ENCODE measurements around the gene RIC8A. TPM values are rescaled to one million over a fixed set of nuclear protein-coding genes. Genes with fewer than 3 reads are reported as not detected.

RIC8A gene
- polyA plus RNA-seq, 6 donors from 2014 or later: 66.8 to 83.6 (median 72.6) TPM

- H3K4me3 Mint-ChIP-seq: no peak overlapping the region
- H3K4me1 Mint-ChIP-seq: peaks cover 21 to 33% (median 26%) of the 10 kb centered on the region in 3 donors
- H3K9me3 Mint-ChIP-seq: no peaks in the 10 kb centered on the region
- ATAC-seq (ENCODE audit: low read depth in 2 of 2) (no peak), DNase-seq (no peak)
- no peaks in the 10 kb centered on the region for H3K27me3 Mint-ChIP-seq
- H3K36me3 Mint-ChIP-seq: peaks cover 0 to 9% of the 10 kb centered on the region in 2 donors
- no peak overlapping the region for H3K27ac Mint-ChIP-seq
These were observed 8.4 kb upstream of the RIC8A start for GRCh38 chr11:199004-199581.

GRCh38 chr11:199782-200181, 7.7 kb upstream of the RIC8A start:
- ATAC-seq (ENCODE audit: low read depth in 2 of 2) (no peak), DNase-seq (no peak)
- Mint-ChIP-seq H3K4me3 (no peak overlapping the region), H3K27me3 (no peaks in the 10 kb centered on the region), H3K4me1 (peaks cover 24 to 33% (median 31%) of the 10 kb centered on the region in 3 donors), H3K36me3 (peaks cover 0 to 9% of the 10 kb centered on the region in 2 donors), H3K27ac (peak overlapping the region in 1 of 6 donors; percentile 4), H3K9me3 (no peaks in the 10 kb centered on the region)

DNA sequence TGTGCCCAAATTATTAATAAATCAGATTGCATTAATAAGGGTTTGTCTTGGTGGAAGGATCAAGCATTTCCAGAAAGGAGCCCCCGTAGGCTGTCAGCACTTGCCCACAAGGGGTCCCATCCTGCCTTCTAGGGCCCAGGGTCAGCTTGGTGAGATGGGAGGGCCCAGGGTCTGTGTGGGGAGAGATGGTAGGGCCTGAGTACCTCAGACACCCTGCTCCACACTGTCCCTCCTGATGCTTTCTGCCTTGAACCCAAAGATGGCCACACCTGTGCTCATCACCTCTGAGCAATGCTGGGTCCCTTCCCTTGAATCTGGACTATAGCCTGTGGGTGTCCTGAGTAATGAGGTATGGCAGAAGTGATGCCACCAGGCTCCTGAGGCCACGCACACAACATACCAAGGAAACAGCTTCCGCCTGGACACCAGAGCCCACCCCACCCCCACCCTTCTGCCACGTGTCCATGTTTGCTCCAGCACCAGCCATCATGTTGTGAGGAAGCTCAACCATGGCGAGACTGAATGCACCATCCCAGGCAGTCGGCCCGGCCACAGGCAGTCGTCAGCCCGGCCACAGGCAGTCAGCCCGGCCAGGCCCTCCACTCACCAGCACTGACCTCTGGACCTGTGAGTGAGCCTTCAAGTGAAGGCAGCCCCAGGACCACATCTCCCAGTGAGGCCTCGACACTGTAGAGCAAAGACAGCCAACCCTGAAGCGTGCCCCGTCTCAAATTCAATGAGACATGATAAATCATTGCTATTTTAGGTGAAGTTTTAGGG, 7.1 kb upstream of the RIC8A start:
- DNase-seq (no peak), ATAC-seq (ENCODE audit: low read depth in 2 of 2) (no peak)
- Mint-ChIP-seq H3K4me3 (no peak overlapping the region), H3K36me3 (peaks cover 0 to 9% of the 10 kb centered on the region in 2 donors), H3K4me1 (peaks cover 24 to 37% (median 33%) of the 10 kb centered on the region in 3 donors), H3K27me3 (no peaks in the 10 kb centered on the region), H3K27ac (peak overlapping the region in 1 of 6 donors; percentile 4), H3K9me3 (no peaks in the 10 kb centered on the region)

DNA sequence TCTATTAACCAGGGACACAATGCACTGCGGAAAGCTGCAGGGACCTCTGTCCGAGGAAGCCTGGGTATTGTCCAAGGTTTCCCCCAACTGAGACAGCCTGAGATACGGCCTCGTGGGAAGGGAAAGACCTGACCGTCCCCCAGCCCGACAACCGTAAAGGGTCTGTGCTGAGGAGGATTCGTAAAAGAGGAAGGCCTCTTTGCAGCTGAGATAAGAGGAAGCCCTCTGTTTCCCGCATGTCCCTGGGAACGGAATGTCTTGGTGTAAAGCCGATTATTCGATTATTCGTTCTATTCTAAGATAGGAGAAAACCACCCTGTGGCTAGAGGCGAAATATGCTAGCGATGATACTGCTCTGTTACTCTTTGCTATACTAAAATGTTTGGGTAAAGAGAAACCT, 5.5 kb upstream of the RIC8A start:
- DNase-seq (no peak), ATAC-seq (ENCODE audit: low read depth in 2 of 2) (no peak)
- peaks cover 28 to 49% (median 47%) of the 10 kb centered on the region in 3 donors for H3K4me1 Mint-ChIP-seq
- peaks cover 0 to 11% of the 10 kb centered on the region in 2 donors for H3K36me3 Mint-ChIP-seq
- no peaks in the 10 kb centered on the region for H3K27me3 Mint-ChIP-seq
- no peaks in the 10 kb centered on the region for H3K9me3 Mint-ChIP-seq
- H3K27ac Mint-ChIP-seq: peak overlapping the region in 3 of 6 donors; percentile 44 to 74 (median 62)
- peak overlapping the region in 1 of 8 donors; percentile 69 for H3K4me3 Mint-ChIP-seq

GRCh38 chr11:202490-202889, 5.0 kb upstream of the RIC8A start:
- Mint-ChIP-seq H3K27me3 (no peaks in the 10 kb centered on the region), H3K9me3 (peaks cover 0 to under 1% (median 0%) of the 10 kb centered on the region in 7 donors), H3K36me3 (peaks cover 0 to 16% of the 10 kb centered on the region in 2 donors), H3K27ac (peak overlapping the region in 4 of 6 donors; percentile 2 to 87 (median 32)), H3K4me3 (peak overlapping the region in 1 of 8 donors; percentile 69), H3K4me1 (peaks cover 33 to 49% (median 47%) of the 10 kb centered on the region in 3 donors)
- no peak for ATAC-seq (ENCODE audit: low read depth in 2 of 2)
- DNase-seq: no peak

- Mint-ChIP-seq H3K27me3 (no peaks in the 10 kb centered on the region), H3K9me3 (peaks cover 0 to 2% (median 0%) of the 10 kb centered on the region in 7 donors), H3K4me3 (peak overlapping the region in 4 of 8 donors; percentile 12 to 68 (median 27)), H3K36me3 (peaks cover 0 to 18% of the 10 kb centered on the region in 2 donors), H3K27ac (peak overlapping the region in 2 of 6 donors; percentile 58 to 76), H3K4me1 (peaks cover 36 to 51% (median 49%) of the 10 kb centered on the region in 3 donors)
- ATAC-seq (ENCODE audit: low read depth in 2 of 2) (no peak), DNase-seq (no peak)
These were observed 4.2 kb upstream of the RIC8A start for GRCh38 chr11:203056-203944.

DNA sequence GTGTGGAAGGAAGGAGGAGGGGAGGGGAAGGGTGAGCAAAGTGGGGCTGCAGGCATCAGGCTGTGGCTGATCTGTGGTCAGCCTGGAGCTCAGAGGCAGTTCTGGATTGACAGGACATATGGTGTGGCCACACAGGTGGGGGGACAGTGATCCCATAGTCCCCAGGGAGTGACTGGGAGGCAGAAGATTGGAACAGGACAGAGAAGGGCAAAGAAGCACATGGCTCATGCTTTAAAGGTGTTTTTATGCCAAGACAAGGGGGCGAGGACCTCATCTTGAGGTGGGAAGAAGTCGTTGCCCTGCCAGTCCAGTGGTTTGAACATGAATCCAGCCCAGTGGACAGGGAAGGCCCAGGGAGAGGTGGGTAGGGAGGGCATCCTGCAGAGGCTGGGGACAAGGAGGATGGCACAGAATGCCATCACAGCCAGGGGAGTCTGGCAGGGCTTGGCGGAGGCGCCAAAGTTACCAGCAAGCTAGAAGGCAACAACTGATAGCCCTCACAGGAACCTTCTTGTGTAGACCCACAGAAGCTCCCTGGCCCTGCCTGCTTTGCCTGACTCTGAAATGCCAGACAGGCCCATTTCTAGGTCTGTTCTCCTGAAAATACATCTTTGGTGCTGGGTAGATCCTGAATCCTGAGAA, 3.4 kb upstream of the RIC8A start:
- Mint-ChIP-seq H3K4me3 (peak overlapping the region in 2 of 8 donors; percentile 67 to 68), H3K36me3 (peaks cover 0 to 18% of the 10 kb centered on the region in 2 donors), H3K9me3 (peaks cover 0 to 2% (median 0%) of the 10 kb centered on the region in 7 donors), H3K27me3 (no peaks in the 10 kb centered on the region), H3K4me1 (peaks cover 40 to 52% (median 49%) of the 10 kb centered on the region in 3 donors), H3K27ac (peak overlapping the region in 1 of 6 donors; percentile 76)
- no peak for DNase-seq
- no peak for ATAC-seq (ENCODE audit: low read depth in 2 of 2)

- Mint-ChIP-seq H3K27me3 (no peaks in the 10 kb centered on the region), H3K9me3 (peaks cover 0 to 2% (median 0%) of the 10 kb centered on the region in 7 donors), H3K27ac (peak overlapping the region in 1 of 6 donors; percentile 38), H3K4me3 (peak overlapping the region in 3 of 8 donors; percentile 50 to 99 (median 97)), H3K4me1 (peaks cover 40 to 54% (median 53%) of the 10 kb centered on the region in 3 donors), H3K36me3 (peaks cover 0 to 18% of the 10 kb centered on the region in 2 donors)
- DNase-seq (no peak), ATAC-seq (ENCODE audit: low read depth in 2 of 2) (no peak)
These were observed 2.9 kb upstream of the RIC8A start for GRCh38 chr11:204587-205109.

DNA sequence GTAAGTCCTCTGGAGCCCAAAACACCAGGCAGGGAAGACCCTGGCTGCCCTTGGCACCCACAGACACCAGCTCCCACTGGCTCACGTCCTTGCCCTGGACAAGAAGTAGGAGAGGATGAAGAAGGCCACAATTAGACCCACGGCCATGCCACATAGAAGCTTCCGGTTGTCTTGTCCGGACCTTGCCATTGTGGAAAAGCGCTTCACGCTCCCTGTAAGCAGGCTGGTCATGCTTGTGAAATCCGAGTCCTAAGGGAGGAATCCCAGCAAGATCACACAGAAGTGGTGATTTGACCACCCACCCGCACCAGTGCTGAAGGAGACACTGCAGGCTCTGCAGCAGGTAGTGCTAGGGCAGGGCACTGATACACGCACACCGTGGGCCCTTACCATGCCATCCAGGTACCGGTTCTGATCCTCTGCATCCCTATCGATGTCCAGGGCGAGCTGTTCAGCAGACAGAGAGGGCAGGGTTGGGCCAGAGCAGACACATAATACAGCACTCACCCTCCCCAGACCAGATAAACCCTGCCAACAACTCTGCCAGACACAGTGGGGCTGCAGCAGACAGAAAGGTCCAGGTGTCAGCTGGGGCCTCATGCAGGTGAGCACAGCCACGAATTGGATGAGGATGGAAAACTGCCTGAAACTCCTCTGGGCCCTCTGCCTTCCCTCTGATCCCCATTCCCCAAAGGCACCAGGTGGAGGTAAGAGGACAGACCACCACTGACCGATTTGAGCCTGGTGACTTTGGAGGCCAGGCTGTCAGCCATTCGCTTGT, 2.1 kb upstream of the RIC8A start:
- peak overlapping the region in 3 of 6 donors; percentile 24 to 98 (median 79) for H3K27ac Mint-ChIP-seq
- H3K36me3 Mint-ChIP-seq: peaks cover 0 to 18% of the 10 kb centered on the region in 2 donors
- no peak for ATAC-seq (ENCODE audit: low read depth in 2 of 2)
- peak overlapping the region; percentile 94 to 100 (median 96) for H3K4me3 Mint-ChIP-seq
- peaks cover 0 to 2% (median 0%) of the 10 kb centered on the region in 7 donors for H3K9me3 Mint-ChIP-seq
- H3K27me3 Mint-ChIP-seq: no peaks in the 10 kb centered on the region
- H3K4me1 Mint-ChIP-seq: peaks cover 46 to 61% (median 61%) of the 10 kb centered on the region in 3 donors
- no peak for DNase-seq

- Mint-ChIP-seq H3K36me3 (peaks cover 0 to 18% of the 10 kb centered on the region in 2 donors), H3K27me3 (no peaks in the 10 kb centered on the region), H3K4me1 (peaks cover 43 to 66% (median 62%) of the 10 kb centered on the region in 3 donors)
These were observed 1.5 kb upstream of the RIC8A start for GRCh38 chr11:206002-206384.

GRCh38 chr11:206526-207207, 841 bp upstream of the RIC8A start:
- peaks cover 0 to 2% (median 0%) of the 10 kb centered on the region in 7 donors for H3K9me3 Mint-ChIP-seq
- ATAC-seq (ENCODE audit: low read depth in 2 of 2): no peak
- peak overlapping the region; percentile 93 to 99 (median 98) for H3K27ac Mint-ChIP-seq
- H3K4me1 Mint-ChIP-seq: peaks cover 46 to 67% (median 59%) of the 10 kb centered on the region in 3 donors
- H3K27me3 Mint-ChIP-seq: no peaks in the 10 kb centered on the region
- peak overlapping the region; percentile 94 to 100 (median 98) for H3K4me3 Mint-ChIP-seq
- DNase-seq: no peak
- peaks cover 0 to 18% of the 10 kb centered on the region in 2 donors for H3K36me3 Mint-ChIP-seq

More at GRCh38 chr11:206002-206384, 1.5 kb upstream of the RIC8A start:
- Mint-ChIP-seq H3K4me3 (peak overlapping the region; percentile 94 to 100 (median 96)), H3K9me3 (peaks cover 0 to 2% (median 0%) of the 10 kb centered on the region in 7 donors), H3K27ac (peak overlapping the region in 5 of 6 donors; percentile 78 to 98 (median 97))
- DNase-seq (no peak), ATAC-seq (ENCODE audit: low read depth in 2 of 2) (no peak)

All from naive B cell (primary cell).